Colonic mucosa (tissue), 4 donors: ENCODE measurements around the gene SST. TPM values are rescaled to one million over a fixed set of nuclear protein-coding genes. Genes with fewer than 3 reads are reported as not detected.

Experiments
- DNase-seq: peaks from one replicate; pipeline ENCODE4 v3.0.0-alpha.2; 2020
- H3K27ac ChIP-seq: fragments of 200-600 bp; one replicate; pipeline ENCODE4 v1.8.0; 2021
- H3K27me3 ChIP-seq: fragments of 200-600 bp; one replicate; pipeline ENCODE4 v1.8.0; 2021
- H3K36me3 ChIP-seq: fragments of 200-600 bp; one replicate; pipeline ENCODE4 v1.8.0; 2021
- H3K4me1 ChIP-seq: fragments of 200-600 bp; one replicate; pipeline ENCODE4 v1.8.0; 2021; ENCODE audit warnings: mild to moderate bottlenecking
- H3K4me3 ChIP-seq: fragments of 200-600 bp; one replicate; pipeline ENCODE4 v1.8.0; 2021
- H3K9ac ChIP-seq, 2 donors: one replicate each; pipeline ENCODE4 v1.7.0; 2013; ENCODE audit warnings: control low read depth in 2 of 2, low read depth in 2 of 2, low read length in 2 of 2
- H3K9me3 ChIP-seq: fragments of 200-600 bp; one replicate; pipeline ENCODE4 v1.8.0; 2021
- CTCF ChIP-seq: fragments of 200-600 bp; IDR thresholded peaks from one replicate; pipeline ENCODE4 v1.8.0; 2022; ENCODE audit warnings: antibody characterized with exemption, mild to moderate bottlenecking
- intact Hi-C: fragments of 100-400 bp; cut with DNase I; formaldehyde crosslinking; loops from one replicate; pipeline ENCODE4 v1.14.1; 2022
- total RNA-seq, 2 donors: library from RNA; stranded (reverse); fragmentation: NEBNext Ultra II Directional in 1 of 2; extraction: Animal tissue kit (Norgen Biotek cat#: 25700) in 1 of 2; gene quantifications; one replicate each; pipeline ENCODE4 v1.2.1, GENCODE V29; 2021
- donor health status: healthy.
- donor health status: DM: no; HTN: no; CAD: no.
- donor health status: DM: no; HTN: no; CAD: no.

The SST gene
- total RNA-seq, 2 donors from 2014 or later: 31.6 to 78.4 TPM

- Histone ChIP-seq H3K4me1 (no peaks in the 10 kb centered on the region), H3K4me3 (no peak overlapping the region), H3K9me3 (no peaks in the 10 kb centered on the region), H3K27me3 (no peaks in the 10 kb centered on the region), H3K9ac (no peak overlapping the region), H3K27ac (no peak overlapping the region), H3K36me3 (no peaks in the 10 kb centered on the region)
- intact Hi-C loops: no loop called here
- TF ChIP-seq CTCF: no peak
- DNase-seq: no peak
Measured at GRCh38 chr3:187641320-187642016, 28.7 kb downstream of the SST start.

- H3K27me3 ChIP-seq: no peaks in the 10 kb centered on the region
- no peak overlapping the region for H3K9ac ChIP-seq
- H3K4me3 ChIP-seq: no peak overlapping the region
- no peak overlapping the region for H3K27ac ChIP-seq
- H3K36me3 ChIP-seq: no peaks in the 10 kb centered on the region
- no peak for TF ChIP-seq CTCF
- no peaks in the 10 kb centered on the region for H3K4me1 ChIP-seq
- no peak for DNase-seq
- no peaks in the 10 kb centered on the region for H3K9me3 ChIP-seq
- intact Hi-C loops: no loop called here
Measured at GRCh38 chr3:187640569-187641059, 29.6 kb downstream of the SST start.

- H3K9ac ChIP-seq: no peak overlapping the region
- DNase-seq: no peak
- H3K27ac ChIP-seq: no peak overlapping the region
- no peaks in the 10 kb centered on the region for H3K4me1 ChIP-seq
- H3K27me3 ChIP-seq: no peaks in the 10 kb centered on the region
- intact Hi-C loops: no loop called here
- H3K9me3 ChIP-seq: no peaks in the 10 kb centered on the region
- TF ChIP-seq CTCF: no peak
- H3K4me3 ChIP-seq: no peak overlapping the region
- no peaks in the 10 kb centered on the region for H3K36me3 ChIP-seq
Measured at GRCh38 chr3:187639927-187640568, 30.1 kb downstream of the SST start.

GRCh38 chr3:187636528-187636927, 33.7 kb downstream of the SST start:
- Histone ChIP-seq H3K4me1 (no peaks in the 10 kb centered on the region), H3K4me3 (no peak overlapping the region), H3K36me3 (no peaks in the 10 kb centered on the region), H3K9ac (no peak overlapping the region), H3K9me3 (no peaks in the 10 kb centered on the region), H3K27me3 (no peaks in the 10 kb centered on the region), H3K27ac (no peak overlapping the region)
- intact Hi-C loops: no loop called here
- no peak for TF ChIP-seq CTCF
- DNase-seq: no peak

GRCh38 chr3:187630404-187630803, 39.8 kb downstream of the SST start:
- Histone ChIP-seq H3K27me3 (no peaks in the 10 kb centered on the region), H3K36me3 (no peaks in the 10 kb centered on the region), H3K4me3 (no peak overlapping the region), H3K9me3 (no peaks in the 10 kb centered on the region), H3K4me1 (no peaks in the 10 kb centered on the region), H3K9ac (no peak overlapping the region), H3K27ac (no peak overlapping the region)
- intact Hi-C loops: no loop called here
- TF ChIP-seq CTCF: no peak
- no peak for DNase-seq
